ENCODE results near the gene EPS15. TPM values are rescaled to one million over a fixed set of nuclear protein-coding genes. Genes with fewer than 3 reads are reported as not detected.

Gene EPS15
- total and polyA plus RNA-seq, 2 of the 13 experiments (the other 11 are each of a cell fraction or from before 2014, with no cell fraction given) = 14.3 to 19.3 TPM

GRCh38 chr1:51532853-51533252, 13.8 kb upstream of the EPS15 start:
- ChIA-PET POLR2A (no interaction called here), CTCF (ENCODE audit: low intra/inter-chr PET ratio, low total read pairs) (no interaction called here)
- no peak for TF ChIP-seq KDM1A (CRISPR knock-in tag; IDR thresholded peaks at IDR 0.05)
- no peak for TF ChIP-seq NFIB (CRISPR knock-in tag; IDR thresholded peaks at IDR 0.05; ENCODE audit: borderline replicate concordance)
- TF ChIP-seq ZNF761 (CRISPR knock-in tag; conservative IDR thresholded peaks at IDR 0.05) = no peak
- TF ChIP-seq NCOA5 (CRISPR knock-in tag; IDR thresholded peaks at IDR 0.05) = no peak
- TF ChIP-seq ZNF800 (CRISPR knock-in tag; IDR thresholded peaks at IDR 0.05) = no peak
- TF ChIP-seq HNF4A (CRISPR knock-in tag; IDR thresholded peaks at IDR 0.05) = no peak
- no peak for TF ChIP-seq ZSCAN29 (CRISPR knock-in tag; conservative IDR thresholded peaks at IDR 0.05)
- TF ChIP-seq ZNF576 (CRISPR knock-in tag; IDR thresholded peaks at IDR 0.05) = no peak
- no peak for TF ChIP-seq HMG20A (CRISPR knock-in tag; IDR thresholded peaks at IDR 0.05; ENCODE audit: borderline replicate concordance)
- no peak for TF ChIP-seq EHMT2 (IDR thresholded peaks at IDR 0.05; ENCODE audit: borderline replicate concordance, low read depth, low read length)
- no peak for TF ChIP-seq HDAC1 (CRISPR knock-in tag; IDR thresholded peaks at IDR 0.05)
- no peak for TF ChIP-seq ASH2L (IDR thresholded peaks at IDR 0.05; ENCODE audit: insufficient read length, low read depth, low read length)
- TF ChIP-seq NR2F2 (IDR thresholded peaks at IDR 0.05; ENCODE audit: borderline replicate concordance, low read depth) = no peak
- TF ChIP-seq ZNF362 (CRISPR knock-in tag; IDR thresholded peaks at IDR 0.05; ENCODE audit: borderline replicate concordance) = no peak
- no peak for TF ChIP-seq HNF1B (CRISPR knock-in tag; IDR thresholded peaks at IDR 0.05)
- no peak for TF ChIP-seq FOXK1 (CRISPR knock-in tag; IDR thresholded peaks at IDR 0.05; ENCODE audit: borderline replicate concordance, low read depth)
- WGBS (ENCODE audit: low lambda C conversion rate) = 50% methylated on average over 1 of the region's 1 CpG
- Histone ChIP-seq H3K9me3 (ENCODE audit: low read length) (no peaks in the 10 kb centered on the region), H2AFZ (ENCODE audit: low read length) (no peak overlapping the region), H3K27me3 (ENCODE audit: control insufficient read depth in 1 of 2, insufficient read depth in 2 of 2, low read length in 2 of 2) (no peaks in the 10 kb centered on the region), H3K4me1 (ENCODE audit: insufficient read depth, low read length) (peaks cover 19% of the 10 kb centered on the region), H3K9ac (ENCODE audit: insufficient read depth, low read depth, low read length) (no peak overlapping the region), H3K79me2 (ENCODE audit: insufficient read depth, low read length) (no peaks in the 10 kb centered on the region), H3K27ac (ENCODE audit: extremely low read length, insufficient read depth, low read length) (no peak overlapping the region), H4K20me1 (ENCODE audit: insufficient read depth, low read length) (no peaks in the 10 kb centered on the region), H3K36me3 (replicated peaks in 1 of 2; ENCODE audit: control insufficient read depth in 1 of 2, insufficient read depth in 2 of 2, low read length in 2 of 2) (no peaks in the 10 kb centered on the region), H3K4me2 (ENCODE audit: low read depth, low read length) (no peak overlapping the region), H3K4me3 (replicated peaks in 1 of 3; ENCODE audit: insufficient read depth in 1 of 3, low read depth in 2 of 3, low read length in 3 of 3) (no peak overlapping the region)
- in situ Hi-C loops (cut with HindIII; ENCODE audit: extremely low pct_ligation_motif_present, low pct_unique_long_range_greater_than_20kb) (no loop called here), intact Hi-C loops (cut with micrococcal nuclease; ENCODE audit: unreplicated experiment) (no loop called here)
- DNase-seq (ENCODE audit: low spot score) (no peak), ATAC-seq (no peak), FAIRE-seq (no peak)
- BruUV-seq (replicated peaks) = no TSS peak
